C4-2B (cell line): ENCODE measurements around the gene OR2A12.

Source experiments
- ZFX ChIP-seq: fragments of 450-650 bp; IDR thresholded peaks from 2 replicates; pipeline ENCODE4 v1.6.1; 2017
- TF ChIP-seq, protein P1 (sequence below): fragments of 450-650 bp; conservative IDR thresholded peaks from 2 replicates; pipeline ENCODE4 v1.5.1; 2017; ENCODE audit warnings: mild to moderate bottlenecking

GRCh38 chr7:144087230-144087629, 1.2 kb downstream of the OR2A12 start:
- TF ChIP-seq, protein P1, sequence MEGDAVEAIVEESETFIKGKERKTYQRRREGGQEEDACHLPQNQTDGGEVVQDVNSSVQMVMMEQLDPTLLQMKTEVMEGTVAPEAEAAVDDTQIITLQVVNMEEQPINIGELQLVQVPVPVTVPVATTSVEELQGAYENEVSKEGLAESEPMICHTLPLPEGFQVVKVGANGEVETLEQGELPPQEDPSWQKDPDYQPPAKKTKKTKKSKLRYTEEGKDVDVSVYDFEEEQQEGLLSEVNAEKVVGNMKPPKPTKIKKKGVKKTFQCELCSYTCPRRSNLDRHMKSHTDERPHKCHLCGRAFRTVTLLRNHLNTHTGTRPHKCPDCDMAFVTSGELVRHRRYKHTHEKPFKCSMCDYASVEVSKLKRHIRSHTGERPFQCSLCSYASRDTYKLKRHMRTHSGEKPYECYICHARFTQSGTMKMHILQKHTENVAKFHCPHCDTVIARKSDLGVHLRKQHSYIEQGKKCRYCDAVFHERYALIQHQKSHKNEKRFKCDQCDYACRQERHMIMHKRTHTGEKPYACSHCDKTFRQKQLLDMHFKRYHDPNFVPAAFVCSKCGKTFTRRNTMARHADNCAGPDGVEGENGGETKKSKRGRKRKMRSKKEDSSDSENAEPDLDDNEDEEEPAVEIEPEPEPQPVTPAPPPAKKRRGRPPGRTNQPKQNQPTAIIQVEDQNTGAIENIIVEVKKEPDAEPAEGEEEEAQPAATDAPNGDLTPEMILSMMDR, result no peak
- TF ChIP-seq ZFX, result no peak
